HEK293T (cell line): ENCODE results near the gene C19orf25.

ENCODE experiments used
- CTCF ChIA-PET: fragments of 350-600 bp; formaldehyde crosslinking; extraction: SDS; loops from one replicate; lab custom pipeline; 2021; ENCODE audit warnings: antibody characterized with exemption, inconsistent platforms; lab: Yijun Ruan, JAX
- POLR2A ChIA-PET: fragments of 350-600 bp; formaldehyde crosslinking; extraction: SDS; loops from one replicate; lab custom pipeline; 2020; ENCODE audit warnings: antibody characterized with exemption, inconsistent platforms; lab: Yijun Ruan, JAX
- DNase-seq: peaks from one replicate; pipeline ENCODE4 v3.0.0; 2012; ENCODE audit warnings: mixed read lengths; ENCODE audit errors: extremely low spot score
- ARNT ChIP-seq: fragments of 450-650 bp; IDR thresholded peaks from 2 replicates; pipeline ENCODE4 v1.6.1; 2017; ENCODE audit warnings: mild to moderate bottlenecking
- BHLHE40 ChIP-seq: fragments of 450-650 bp; IDR thresholded peaks from 2 replicates; pipeline ENCODE4 v1.6.1; 2016; ENCODE audit warnings: mild to moderate bottlenecking, moderate library complexity, borderline replicate concordance
- CTBP1 ChIP-seq: fragments of 450-650 bp; IDR thresholded peaks from 2 replicates; pipeline ENCODE4 v1.6.1; 2016; ENCODE audit warnings: borderline replicate concordance
- ELF4 ChIP-seq: fragments of 450-650 bp; IDR thresholded peaks from 2 replicates; pipeline ENCODE4 v1.6.1; 2017; ENCODE audit warnings: antibody characterized with exemption
- FOXA1 ChIP-seq: fragments of 450-650 bp; IDR thresholded peaks from 2 replicates; pipeline ENCODE4 v1.6.1; 2016; ENCODE audit warnings: mild to moderate bottlenecking
- FOXK2 ChIP-seq: fragments of 450-650 bp; IDR thresholded peaks from 2 replicates; pipeline ENCODE4 v1.6.1; 2016; ENCODE audit warnings: mild to moderate bottlenecking
- FOXM1 ChIP-seq: fragments of 450-650 bp; IDR thresholded peaks from 2 replicates; pipeline ENCODE4 v1.6.1; 2017; ENCODE audit warnings: mild to moderate bottlenecking, borderline replicate concordance
- HDGF ChIP-seq: fragments of 450-650 bp; IDR thresholded peaks from 2 replicates; pipeline ENCODE4 v1.6.1; 2017; ENCODE audit warnings: antibody characterized with exemption, borderline replicate concordance
- L3MBTL2 ChIP-seq: fragments of 450-650 bp; conservative IDR thresholded peaks from 2 replicates; pipeline ENCODE4 v1.6.1; 2016; ENCODE audit warnings: mild to moderate bottlenecking
- LEF1 ChIP-seq: fragments of 450-650 bp; IDR thresholded peaks from 2 replicates; pipeline ENCODE4 v1.6.1; 2017; ENCODE audit warnings: mild to moderate bottlenecking, borderline replicate concordance
- NFRKB ChIP-seq: fragments of 450-650 bp; IDR thresholded peaks from 2 replicates; pipeline ENCODE4 v1.6.1; 2016; ENCODE audit warnings: mild to moderate bottlenecking, moderate library complexity
- PKNOX1 ChIP-seq: fragments of 450-650 bp; IDR thresholded peaks from 2 replicates; pipeline ENCODE4 v1.6.1; 2016
- SP1 ChIP-seq: fragments of 450-650 bp; IDR thresholded peaks from 2 replicates; pipeline ENCODE4 v1.6.1; 2017
- SUZ12 ChIP-seq: fragments of 450-650 bp; IDR thresholded peaks from 2 replicates; pipeline ENCODE4 v1.6.1; 2016; ENCODE audit warnings: mild to moderate bottlenecking
- TARDBP ChIP-seq: fragments of 450-650 bp; IDR thresholded peaks from 2 replicates; pipeline ENCODE4 v1.6.1; 2016
- ZNF384 ChIP-seq: fragments of 450-650 bp; IDR thresholded peaks from 2 replicates; pipeline ENCODE4 v1.6.1; 2016

Gene C19orf25

GRCh38 chr19:1430246-1430645 lies 48.8 kb downstream of the C19orf25 start:
- ChIA-PET CTCF (no interaction called here), POLR2A (no interaction called here)
- no peak for DNase-seq
- TF ChIP-seq ELF4 (no peak), CTBP1 (no peak), BHLHE40 (no peak), SP1 (no peak), FOXK2 (no peak), HDGF (no peak), LEF1 (no peak), PKNOX1 (no peak)

GRCh38 chr19:1429750-1430149 lies 49.3 kb downstream of the C19orf25 start:
- POLR2A ChIA-PET: no interaction called here

GRCh38 chr19:1428738-1429391 lies 50.1 kb downstream of the C19orf25 start:
- TF ChIP-seq FOXM1 (no peak), ELF4 (no peak), LEF1 (no peak), NFRKB (no peak), L3MBTL2 (no peak), PKNOX1 (no peak), SUZ12 (no peak), SP1 (no peak), BHLHE40 (no peak), FOXK2 (no peak), CTBP1 (no peak)
- CTCF ChIA-PET: no interaction called here
- POLR2A ChIA-PET: no interaction called here
- DNase-seq: no peak

More at GRCh38 chr19:1429750-1430149, 49.3 kb downstream of the C19orf25 start:
- CTCF ChIA-PET: no interaction called here
- TF ChIP-seq HDGF (no peak), CTBP1 (no peak), TARDBP (no peak), LEF1 (no peak), ARNT (no peak), BHLHE40 (no peak), ELF4 (no peak), ZNF384 (no peak), PKNOX1 (no peak), NFRKB (no peak), FOXM1 (no peak), L3MBTL2 (no peak), FOXA1 (no peak), SP1 (no peak), FOXK2 (no peak), SUZ12 (no peak)
- no peak for DNase-seq

- CTCF ChIA-PET: interaction anchor here (0.9 kb wide), 1 partner anchor 10 kb away, joined by 3 read pairs; no protein-coding TSS in a partner anchor
- no peak for DNase-seq
- TF ChIP-seq SP1 (no peak), BHLHE40 (no peak), SUZ12 (no peak), NFRKB (no peak), FOXA1 (no peak), ARNT (no peak), CTBP1 (no peak), L3MBTL2 (no peak), FOXM1 (no peak), TARDBP (no peak), PKNOX1 (no peak), ELF4 (no peak), HDGF (no peak), LEF1 (no peak), FOXK2 (no peak), ZNF384 (no peak)
- POLR2A ChIA-PET: no interaction called here
These were observed 51.6 kb downstream of the C19orf25 start for GRCh38 chr19:1427221-1427920.

- DNase-seq: no peak
- TF ChIP-seq PKNOX1 (no peak), FOXM1 (no peak), NFRKB (no peak), ELF4 (no peak), LEF1 (no peak), L3MBTL2 (no peak), CTBP1 (no peak), FOXA1 (no peak), ZNF384 (no peak), ARNT (no peak), SUZ12 (no peak), FOXK2 (no peak), SP1 (no peak), HDGF (no peak), TARDBP (no peak)
- CTCF ChIA-PET: interaction anchor here (0.6 kb wide), 1 partner anchor 209 kb away, joined by 3 read pairs; no protein-coding TSS in a partner anchor
- POLR2A ChIA-PET: interaction anchor here (1.0 kb wide), 1 partner anchor 13 kb away, joined by 3 read pairs; no protein-coding TSS in a partner anchor
These were observed 52.3 kb downstream of the C19orf25 start for GRCh38 chr19:1426736-1427135.
